CD14-positive monocyte (primary cell): ENCODE measurements around the gene BCL2. TPM values are rescaled to one million over a fixed set of nuclear protein-coding genes. Genes with fewer than 3 reads are reported as not detected.

Experiments
- DNase-seq, 3 donors: peaks; one replicate each; pipeline ENCODE4 v3.0.0-alpha.2; 2011 to 2022
- H2AFZ ChIP-seq: 2 replicates; pipeline ENCODE4 v1.6.0; 2012; ENCODE audit warnings: mild to moderate bottlenecking, low read depth, low read length, inconsistent platforms; ENCODE audit not compliant: insufficient read depth, poor library complexity, severe bottlenecking
- H3K27ac ChIP-seq, 2 donors: 1 replicate in 1 of 2; 2 replicates in 1 of 2; pipeline ENCODE4 v1.5.1; 2012 to 2013; ENCODE audit warnings: low read length in 2 of 2, control low read depth in 1 of 2, inconsistent platforms in 1 of 2, low read depth in 1 of 2, mild to moderate bottlenecking in 1 of 2
- H3K27me3 ChIP-seq, 2 donors: one replicate each; pipeline versions ENCODE4 v1.6.0 to v1.6.1; 2011 to 2013; ENCODE audit warnings: low read length in 2 of 2; ENCODE audit not compliant: control insufficient read depth in 2 of 2, insufficient read depth in 2 of 2
- H3K36me3 ChIP-seq, 2 donors: replicated peaks in 1 of 2; 1 replicate in 1 of 2; 2 replicates in 1 of 2; pipeline versions ENCODE4 v1.5.1 to v1.6.1; 2012 to 2013; ENCODE audit warnings: low read length in 2 of 2, control low read depth in 1 of 2, inconsistent platforms in 1 of 2, mild to moderate bottlenecking in 1 of 2; ENCODE audit not compliant: insufficient read depth in 2 of 2, control insufficient read depth in 1 of 2
- H3K4me1 ChIP-seq, 2 donors: 1 replicate in 1 of 2; 2 replicates in 1 of 2; pipeline versions ENCODE4 v1.5.1 to v1.6.1; 2012 to 2013; ENCODE audit warnings: low read length in 2 of 2, control low read depth in 1 of 2, inconsistent platforms in 1 of 2, mild to moderate bottlenecking in 1 of 2, moderate library complexity in 1 of 2; ENCODE audit not compliant: insufficient read depth in 2 of 2, control insufficient read depth in 1 of 2
- H3K4me2 ChIP-seq: replicated peaks from 2 replicates; pipeline ENCODE3; 2012; ENCODE audit warnings: low read length, moderate library complexity, mild to moderate bottlenecking; ENCODE audit not compliant: poor library complexity, severe bottlenecking; ENCODE audit errors: extremely low read depth
- H3K4me3 ChIP-seq, 3 experiments: fragments of 200-600 bp in 1 of 3; sonication (generic) in 1 of 3; replicated peaks in 1 of 3; 1 replicate in 2 of 3; 2 replicates in 1 of 3; pipeline ENCODE4 v1.5.1; 2011 to 2013; ENCODE audit warnings: low read length in 3 of 3, mild to moderate bottlenecking in 3 of 3, control low read depth in 2 of 3, low read depth in 2 of 3, inconsistent platforms in 1 of 3, moderate library complexity in 1 of 3
- H3K79me2 ChIP-seq: 2 replicates; pipeline ENCODE4 v1.6.0; 2012; ENCODE audit warnings: mild to moderate bottlenecking, control low read depth, inconsistent platforms, low read length, moderate library complexity; ENCODE audit not compliant: insufficient read depth
- H3K9ac ChIP-seq: 2 replicates; pipeline ENCODE4 v1.6.0; 2017; ENCODE audit warnings: low read length, mild to moderate bottlenecking; ENCODE audit not compliant: insufficient read depth, poor library complexity, severe bottlenecking
- H3K9me3 ChIP-seq, 2 donors: replicated peaks in 1 of 2; 1 replicate in 1 of 2; 2 replicates in 1 of 2; pipeline versions ENCODE4 v1.5.1 to v1.6.1; 2012 to 2013; ENCODE audit warnings: low read length in 2 of 2, control low read depth in 1 of 2; ENCODE audit not compliant: control insufficient read depth in 1 of 2, insufficient read depth in 1 of 2
- H4K20me1 ChIP-seq: 2 replicates; pipeline ENCODE4 v1.6.0; 2012; ENCODE audit warnings: mild to moderate bottlenecking, low read length, control low read depth, moderate library complexity; ENCODE audit not compliant: insufficient read depth
- H3K27ac Mint-ChIP-seq, 7 donors: one replicate each; pipeline ENCODE4 v1.8.0; 2020; ENCODE audit warnings: mild to moderate bottlenecking in 7 of 7, mixed read lengths in 7 of 7, moderate library complexity in 6 of 7, inconsistent platforms in 2 of 7
- H3K27me3 Mint-ChIP-seq, 3 donors: one replicate each; pipeline ENCODE4 v1.8.0; 2021 to 2022; ENCODE audit warnings: low read depth in 3 of 3, mild to moderate bottlenecking in 3 of 3, mixed read lengths in 3 of 3, moderate library complexity in 3 of 3, inconsistent platforms in 1 of 3
- H3K36me3 Mint-ChIP-seq, 2 donors: one replicate each; pipeline ENCODE4 v1.8.0; 2020; ENCODE audit warnings: mixed read lengths in 2 of 2, inconsistent platforms in 1 of 2, mild to moderate bottlenecking in 1 of 2
- H3K4me1 Mint-ChIP-seq: one replicate; pipeline ENCODE4 v1.8.0; 2020; ENCODE audit warnings: mild to moderate bottlenecking, mixed read lengths
- H3K4me3 Mint-ChIP-seq, 2 donors: one replicate each; pipeline ENCODE4 v1.8.0; 2020; ENCODE audit warnings: mild to moderate bottlenecking in 2 of 2, mixed read lengths in 2 of 2, moderate library complexity in 1 of 2
- H3K9me3 Mint-ChIP-seq, 7 donors: one replicate each; pipeline ENCODE4 v1.8.0; 2020 to 2022; ENCODE audit warnings: mixed read lengths in 7 of 7, mild to moderate bottlenecking in 6 of 7, moderate library complexity in 6 of 7, inconsistent platforms in 2 of 7
- CTCF ChIP-seq: fragments of 200-600 bp; IDR thresholded peaks from one replicate; pipeline ENCODE4 v1.8.0; 2022; ENCODE audit warnings: antibody characterized with exemption, mild to moderate bottlenecking
- WGBS: methylation state at CpG from one replicate; pipeline ENCODE4 v1.1.5; 2013; ENCODE audit warnings: missing lambda C conversion rate; ENCODE audit not compliant: insufficient coverage; 5-methylcytosine and 5-hydroxymethylcytosine counted together
- intact Hi-C, 2 donors: fragments of 100-400 bp; cut with micrococcal nuclease; formaldehyde crosslinking; loops; one replicate each; pipeline versions ENCODE4 v1.15.0 to v1.15.1; 2023
- polyA plus RNA-seq, 3 donors: library from polyadenylated mRNA; depleted of rRNA in 1 of 3; unstranded in 2 of 3; stranded (reverse) in 1 of 3; fragments of 300-500 nt in 2 of 3; fragments of >200 nt in 1 of 3; fragmentation: Illumina TruSeq in 2 of 3; gene quantifications; 1 replicate in 2 of 3; 2 replicates in 1 of 3; pipeline ENCODE4 v1.2.3, GENCODE V29; 2012 to 2021

Gene BCL2
- polyA plus RNA-seq, 3 donors = 0.58 to 2.5 (median 1.1) TPM

GRCh38 chr18:63271148-63271547 lies 48.4 kb downstream of the BCL2 start:
- 100% methylated on average over 2 of the region's 4 CpGs for WGBS
- no peak for TF ChIP-seq CTCF
- no peak overlapping the region for H3K4me2 ChIP-seq
- no peaks in the 10 kb centered on the region for H4K20me1 ChIP-seq
- H3K79me2 ChIP-seq = peaks cover 17% of the 10 kb centered on the region
- no peak overlapping the region for H2AFZ ChIP-seq
- H3K27me3 ChIP-seq = no peaks in the 10 kb centered on the region
- H3K27ac ChIP-seq = no peak overlapping the region
- H3K36me3 Mint-ChIP-seq = no peaks in the 10 kb centered on the region
- no peaks in the 10 kb centered on the region for H3K27me3 Mint-ChIP-seq
- no peaks in the 10 kb centered on the region for H3K9me3 ChIP-seq
- no peaks in the 10 kb centered on the region for H3K9me3 Mint-ChIP-seq
- H3K27ac Mint-ChIP-seq = peak overlapping the region in 1 of 7 donors; percentile 73
- H3K4me3 Mint-ChIP-seq = no peak overlapping the region
- DNase-seq = no peak
- intact Hi-C loops = no loop called here
- H3K4me1 Mint-ChIP-seq = peaks cover 33% of the 10 kb centered on the region
- H3K36me3 ChIP-seq = no peaks in the 10 kb centered on the region
- H3K4me1 ChIP-seq = peaks cover 27 to 31% of the 10 kb centered on the region in 2 donors
- no peak overlapping the region for H3K9ac ChIP-seq
- H3K4me3 ChIP-seq = no peak overlapping the region

- intact Hi-C loops = no loop called here
- no peak for DNase-seq
- no peak overlapping the region for H3K4me3 Mint-ChIP-seq
Measured at GRCh38 chr18:63267975-63268721, 51.4 kb downstream of the BCL2 start.

More at GRCh38 chr18:63267975-63268721, 51.4 kb downstream of the BCL2 start:
- H3K4me1 ChIP-seq = peaks cover 28 to 31% of the 10 kb centered on the region in 2 donors
- H3K36me3 ChIP-seq = no peaks in the 10 kb centered on the region
- TF ChIP-seq CTCF = no peak
- Mint-ChIP-seq H3K4me1 (peaks cover 33% of the 10 kb centered on the region), H3K27me3 (no peaks in the 10 kb centered on the region), H3K36me3 (no peaks in the 10 kb centered on the region), H3K9me3 (no peaks in the 10 kb centered on the region), H3K27ac (peak overlapping the region in 2 of 7 donors; percentile 28 to 42)
- H3K79me2 ChIP-seq = peaks cover 14% of the 10 kb centered on the region
- H2AFZ ChIP-seq = no peak overlapping the region
- H3K27me3 ChIP-seq = no peaks in the 10 kb centered on the region
- H3K9ac ChIP-seq = no peak overlapping the region
- no peak overlapping the region for H3K4me2 ChIP-seq
- H3K9me3 ChIP-seq = no peaks in the 10 kb centered on the region
- H3K4me3 ChIP-seq = no peak overlapping the region
- 100% methylated on average over 2 of the region's 8 CpGs for WGBS
- H3K27ac ChIP-seq = no peak overlapping the region
- H4K20me1 ChIP-seq = no peaks in the 10 kb centered on the region
